ENCODE results near the gene PTPRR.

The PTPRR gene

DNA sequence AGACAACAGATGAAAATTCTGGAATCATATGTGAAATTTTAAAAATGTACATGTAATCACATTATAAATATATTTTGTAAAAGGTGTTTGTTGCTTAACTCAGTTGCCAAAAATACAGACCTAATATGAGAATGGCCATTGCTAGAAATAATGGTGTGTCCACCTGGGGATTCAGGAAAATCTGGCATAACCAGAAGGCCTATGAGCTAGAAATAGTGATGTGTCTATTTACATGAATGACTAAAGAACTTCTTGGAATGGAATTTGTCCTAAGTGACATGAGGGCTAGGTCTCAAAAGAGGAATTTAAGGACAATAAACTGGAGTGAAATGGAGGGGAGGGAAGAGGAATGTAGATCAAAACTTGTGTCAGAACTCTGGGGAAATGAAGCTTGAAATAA, 126.4 kb downstream of the PTPRR start:
- DNase-seq (ENCODE audit: low spot score) = no peak

DNA sequence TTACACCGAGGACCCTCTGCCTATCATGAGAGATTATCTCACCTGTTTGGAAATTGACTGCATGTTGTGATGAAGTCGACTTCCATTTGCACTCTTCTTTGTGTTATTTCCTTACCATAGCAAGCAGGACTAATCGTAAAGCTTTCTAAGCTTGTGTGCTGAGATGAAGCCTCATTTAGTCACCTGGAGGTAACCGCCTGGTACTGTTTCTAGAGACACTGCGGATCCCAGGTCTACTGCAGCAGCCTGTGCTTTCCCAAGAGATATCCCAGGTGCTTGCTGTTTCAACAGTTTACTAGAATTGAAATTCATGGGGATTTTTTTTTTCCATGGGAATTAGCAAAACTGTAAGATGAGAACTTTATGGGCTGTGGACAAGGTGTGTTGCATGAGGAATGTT, 131.8 kb downstream of the PTPRR start:
- no peak for DNase-seq (ENCODE audit: low spot score)

- no peak for DNase-seq (ENCODE audit: low spot score)
Observed at GRCh38 chr12:70787612-70788011, 132.9 kb downstream of the PTPRR start.

DNA sequence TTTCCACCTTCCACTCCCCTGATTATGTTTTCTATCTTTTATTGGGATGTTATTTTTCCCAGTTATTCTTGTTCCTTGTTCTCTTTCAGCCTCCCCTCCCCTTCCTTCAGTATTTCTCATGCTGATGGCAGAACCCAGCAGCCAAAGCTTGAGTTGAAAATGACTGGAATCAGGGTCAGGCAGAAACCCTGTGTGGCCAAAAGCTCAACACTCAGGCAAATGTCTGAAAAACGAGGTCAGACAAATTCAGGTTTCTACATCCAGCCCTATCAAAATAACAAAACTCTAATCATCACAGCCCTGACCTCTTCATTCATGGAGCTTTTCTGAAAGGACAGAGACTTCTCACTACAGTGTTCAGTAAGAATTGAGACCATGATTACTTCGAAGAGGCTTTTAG, 134.6 kb downstream of the PTPRR start:
- DNase-seq (ENCODE audit: low spot score) = no peak

DNA sequence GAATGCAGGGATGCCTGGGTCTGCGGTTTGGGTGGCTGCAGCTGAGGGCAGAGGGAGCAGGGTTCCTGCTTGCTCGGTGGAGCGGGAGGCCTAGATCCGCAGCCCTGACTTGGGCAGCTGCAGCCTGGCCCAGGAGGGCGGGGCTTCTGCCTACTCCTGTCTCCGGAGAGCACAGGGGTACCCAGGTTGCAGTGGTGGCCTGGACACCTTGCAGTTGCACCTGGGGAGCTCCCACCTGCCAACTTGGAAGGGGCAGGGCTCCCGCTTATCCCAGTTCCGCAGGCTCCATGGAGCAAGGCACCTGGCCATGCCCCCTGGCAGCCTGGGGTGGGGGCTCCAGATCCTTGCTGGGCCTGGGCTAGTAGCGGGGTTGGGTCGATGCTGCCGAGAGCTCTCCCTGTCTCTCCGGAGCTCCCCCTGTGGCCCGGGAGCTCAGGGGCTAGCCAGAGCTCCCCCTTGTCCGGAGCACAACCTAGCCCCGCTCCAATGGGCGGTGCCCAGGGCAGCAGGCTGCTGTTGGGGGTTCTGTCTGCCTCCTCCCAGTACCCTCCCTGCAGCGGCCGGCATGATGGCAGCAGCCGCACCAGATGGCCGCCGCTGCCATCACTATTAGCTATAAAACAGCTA, 136.4 kb downstream of the PTPRR start:
- no peak for DNase-seq (ENCODE audit: low spot score)

- no peak for DNase-seq (ENCODE audit: low spot score)
Observed at GRCh38 chr12:70783455-70783854, 137.1 kb downstream of the PTPRR start.

DNA sequence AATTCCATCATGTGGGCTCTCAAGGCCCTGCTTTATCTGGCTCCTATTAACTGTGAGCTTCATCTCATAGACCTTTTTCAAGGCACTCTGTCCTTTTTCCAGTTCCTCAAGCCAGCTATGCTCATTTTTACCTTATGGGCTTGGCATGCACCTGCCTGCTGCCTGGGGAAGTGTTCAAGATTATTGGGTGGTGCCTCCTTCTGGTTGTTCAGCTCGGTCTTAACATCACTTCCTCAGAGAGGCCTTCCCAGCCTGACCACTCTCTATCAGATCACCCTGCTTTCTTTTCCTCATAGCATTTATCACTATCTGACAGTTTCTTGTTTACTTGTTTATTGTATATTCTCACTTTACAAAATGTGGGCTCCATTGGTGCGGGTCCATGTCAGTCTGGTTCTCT, 141.3 kb downstream of the PTPRR start:
- no peak for DNase-seq (ENCODE audit: low spot score)

DNA sequence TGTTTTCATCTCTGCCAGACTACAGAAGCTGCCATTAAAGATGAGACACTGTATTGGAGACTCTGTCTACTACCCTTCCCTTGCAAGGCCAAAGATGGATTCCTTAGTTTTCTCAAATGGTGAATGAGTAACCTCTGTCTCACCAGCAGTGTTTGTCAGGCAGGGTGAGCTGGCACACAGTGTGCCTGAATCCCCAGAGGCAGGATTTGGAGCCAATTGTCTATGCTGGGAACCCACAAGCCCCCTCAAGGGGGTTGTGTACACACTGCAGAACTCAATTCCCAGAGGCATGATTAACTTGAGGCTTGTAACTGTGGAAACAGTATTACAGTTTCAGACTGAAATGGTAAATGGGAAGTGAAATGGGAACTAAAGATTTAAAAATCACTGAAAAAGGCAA, 146.5 kb downstream of the PTPRR start:
- no peak for DNase-seq (ENCODE audit: low spot score)

DNA sequence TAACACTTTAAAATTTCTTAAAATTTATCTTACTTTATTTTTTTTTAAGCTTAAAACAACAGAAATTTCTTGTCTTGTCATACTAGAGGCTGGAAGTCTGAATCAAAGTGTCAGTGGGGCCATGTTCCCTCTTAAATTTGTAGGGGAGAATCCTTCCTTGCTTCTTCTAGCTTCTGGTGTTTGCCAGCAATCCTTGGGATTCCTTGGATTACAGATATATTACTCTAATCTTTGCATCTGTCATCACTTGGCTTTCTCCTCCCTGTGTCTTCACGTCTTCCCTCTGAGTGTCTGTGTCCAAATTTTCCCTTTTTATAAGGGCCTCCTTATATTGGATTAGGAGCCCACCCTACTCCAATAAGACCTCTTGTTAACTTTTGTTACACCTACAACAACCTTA, 147.7 kb downstream of the PTPRR start:
- DNase-seq (ENCODE audit: low spot score) = no peak

DNA sequence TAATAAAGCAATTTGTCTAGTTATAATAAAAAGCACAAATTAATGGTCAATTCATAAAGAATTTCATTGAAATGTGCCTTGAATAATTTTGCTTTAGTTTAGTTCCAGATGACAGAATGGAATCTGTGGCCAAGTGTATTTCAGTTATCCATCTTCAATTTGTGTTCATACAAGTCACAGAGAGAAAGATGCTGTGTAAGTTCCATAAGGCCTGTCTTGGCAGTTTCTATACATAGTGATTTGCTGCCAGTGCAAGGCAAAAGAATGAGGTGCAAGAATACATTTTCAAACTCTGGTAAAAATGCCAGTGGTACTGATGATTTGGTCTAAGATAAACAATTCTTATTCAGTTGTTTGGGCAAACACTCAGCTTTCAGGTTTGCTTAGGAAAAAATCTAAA, 149.0 kb downstream of the PTPRR start:
- no peak for DNase-seq (ENCODE audit: low spot score)

- no peak for DNase-seq (ENCODE audit: low spot score)
Observed at GRCh38 chr12:70763666-70764065, 156.9 kb downstream of the PTPRR start.

- DNase-seq (ENCODE audit: low spot score) = no peak
Observed at GRCh38 chr12:70762000-70762399, 158.5 kb downstream of the PTPRR start.

GRCh38 chr12:70759161-70759918, 161.2 kb downstream of the PTPRR start:
- no peak for DNase-seq (ENCODE audit: low spot score)

DNA sequence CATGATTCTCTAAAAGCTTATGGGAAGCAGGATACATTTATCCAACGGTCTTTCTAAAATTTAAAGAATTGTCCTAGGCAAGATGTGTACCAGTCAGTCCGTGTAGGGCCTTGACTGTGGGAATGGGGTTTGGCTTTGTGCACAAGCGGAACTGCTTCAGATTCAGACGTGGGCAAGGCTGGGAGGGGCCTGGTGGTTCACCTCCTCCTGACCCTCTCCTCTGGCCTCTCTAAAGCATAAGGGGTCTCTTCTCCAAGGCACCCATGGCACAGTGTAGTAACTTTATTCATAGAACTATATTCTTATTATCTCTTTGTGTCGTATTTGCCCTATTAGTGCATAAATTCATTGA, 162.1 kb downstream of the PTPRR start:
- no peak for DNase-seq (ENCODE audit: low spot score)

DNA sequence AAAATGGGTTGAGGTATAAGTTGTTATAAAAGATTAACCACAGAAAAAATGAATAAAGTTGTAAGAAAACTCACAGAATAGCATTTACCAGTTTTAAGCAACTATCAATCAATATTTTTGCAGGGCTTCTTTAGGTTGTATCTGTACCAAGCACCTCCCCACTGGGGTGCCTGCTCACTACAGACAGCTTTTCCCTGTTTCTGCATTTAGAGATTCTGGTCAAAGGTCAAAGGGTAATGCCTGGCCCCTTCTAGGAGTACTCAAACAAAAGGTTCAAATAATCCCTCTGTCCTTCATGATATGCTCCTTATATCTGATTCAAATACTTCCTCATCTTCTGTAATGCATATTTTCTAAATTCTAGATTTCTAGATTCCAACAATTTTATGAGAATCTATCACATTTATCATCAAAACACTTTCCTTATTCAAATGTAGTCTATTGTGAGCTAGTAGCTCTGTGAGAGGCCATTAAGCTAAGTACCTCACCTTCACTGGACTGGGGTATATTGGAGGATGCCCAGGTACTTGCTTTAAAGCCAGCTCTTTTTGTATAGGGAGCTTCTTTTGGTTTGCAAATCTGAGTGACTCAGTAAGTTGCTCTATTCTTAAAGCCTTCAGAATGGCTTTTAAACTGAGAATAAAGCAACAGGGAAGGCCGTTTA, 162.6 kb downstream of the PTPRR start:
- DNase-seq (ENCODE audit: low spot score) = no peak

- no peak for DNase-seq (ENCODE audit: low spot score)
Observed at GRCh38 chr12:70756791-70757190, 163.7 kb downstream of the PTPRR start.

DNA sequence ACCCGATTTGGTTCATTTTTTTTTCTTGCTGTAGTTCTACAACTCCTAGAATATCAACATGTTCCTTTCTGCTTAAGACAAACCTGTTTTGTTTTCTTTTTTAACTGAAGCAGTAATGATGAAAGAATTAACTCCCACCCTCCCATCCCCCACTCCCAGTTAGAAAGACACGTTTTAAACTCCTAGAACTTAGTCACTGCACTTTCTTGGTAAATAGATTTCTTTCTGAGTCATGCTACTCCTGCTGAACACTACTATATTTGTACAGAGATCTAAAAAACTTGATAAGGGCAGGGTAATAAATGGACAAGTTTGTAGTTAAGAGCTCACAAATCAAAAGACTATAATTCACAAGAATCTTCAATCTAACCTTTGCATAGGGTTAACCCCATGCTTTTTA, 164.4 kb downstream of the PTPRR start:
- DNase-seq (ENCODE audit: low spot score) = no peak

- DNase-seq (ENCODE audit: low spot score) = no peak
Observed at GRCh38 chr12:70754330-70754741, 166.2 kb downstream of the PTPRR start.

DNA sequence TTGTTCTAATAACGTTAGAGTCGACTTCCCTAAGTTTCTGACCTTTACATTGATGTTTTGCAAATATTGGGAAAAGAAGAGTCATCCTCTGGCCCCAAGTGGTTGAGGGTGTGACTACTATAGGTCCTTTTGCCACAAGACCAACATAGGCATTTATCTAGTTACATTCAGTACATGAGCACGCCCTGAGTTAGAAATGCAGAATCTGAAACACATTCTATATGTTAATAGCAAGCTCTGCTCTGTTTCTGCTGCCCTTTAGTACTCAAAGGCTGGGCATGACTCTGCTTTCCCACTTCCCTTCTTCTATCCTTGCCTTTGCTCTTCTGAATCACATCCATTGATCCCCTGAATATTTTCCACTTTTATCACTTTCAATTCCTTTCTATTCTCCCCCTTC, 168.2 kb downstream of the PTPRR start:
- DNase-seq (ENCODE audit: low spot score) = no peak

DNA sequence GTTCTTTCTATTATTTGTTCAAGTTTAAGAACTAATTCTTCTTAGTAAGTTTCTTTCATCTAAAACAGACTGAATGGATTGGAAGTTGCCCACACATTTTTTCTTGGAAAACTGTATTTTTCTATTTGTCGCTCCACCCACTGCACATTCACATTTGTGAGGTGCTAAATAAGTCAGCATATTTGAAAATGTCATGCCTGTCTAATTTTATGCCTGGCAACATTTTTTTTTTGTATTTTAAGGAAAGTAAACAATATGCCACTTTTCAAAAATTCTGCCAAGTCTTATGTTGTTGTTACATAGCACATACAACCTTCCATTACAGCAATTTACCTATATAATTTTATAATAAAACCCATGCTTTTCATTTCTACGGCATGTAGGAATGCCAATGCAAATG, 170.6 kb downstream of the PTPRR start:
- DNase-seq (ENCODE audit: low spot score) = no peak

DNA sequence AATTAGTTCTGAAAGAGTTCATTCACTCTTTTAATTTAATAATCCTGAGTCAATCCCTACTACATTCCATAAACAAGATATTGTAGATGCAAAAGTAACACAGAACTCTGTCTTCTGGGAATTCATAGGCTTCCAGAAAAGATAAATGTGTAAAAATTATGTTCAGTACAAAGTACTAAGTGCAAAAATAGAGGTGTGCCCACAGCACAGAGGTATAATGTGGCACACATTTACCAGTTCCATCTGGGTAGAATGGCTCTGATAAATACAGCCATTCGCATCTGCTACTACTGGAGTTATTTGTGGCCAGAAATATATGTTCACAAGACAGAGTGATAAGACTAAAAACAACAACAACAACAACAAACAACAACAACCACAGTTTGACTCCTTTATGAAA, 171.7 kb downstream of the PTPRR start:
- no peak for DNase-seq (ENCODE audit: low spot score)

- no peak for DNase-seq (ENCODE audit: low spot score)
Observed at GRCh38 chr12:70747445-70748260, 172.9 kb downstream of the PTPRR start.

DNA sequence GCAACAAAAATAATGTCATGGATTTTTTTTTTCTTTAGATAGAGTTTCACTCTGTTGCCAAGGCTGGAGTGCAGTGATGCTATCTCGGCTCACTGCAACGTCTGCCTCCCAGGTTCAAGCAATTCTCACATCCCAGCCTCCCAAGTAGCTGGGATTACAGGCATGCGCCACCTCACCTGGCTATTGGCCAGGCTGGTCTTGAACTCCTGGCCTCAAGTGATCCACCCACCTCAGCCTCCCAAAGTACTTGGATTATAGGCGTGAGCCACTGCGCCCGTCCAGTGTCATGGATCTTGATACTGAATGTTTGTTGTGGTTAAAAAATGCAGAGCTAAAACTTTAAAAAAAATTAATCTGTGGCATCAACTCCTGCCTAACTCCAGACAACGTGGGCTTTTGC, 175.5 kb downstream of the PTPRR start:
- no peak for DNase-seq (ENCODE audit: low spot score)

Measured in hematopoietic multipotent progenitor cell treated with erythropoietin and hydrocortisone succinate and interleukin-3 and kit ligand, for 15 days (in vitro differentiated cells).